H9 (cell line): ENCODE results near the gene MAP3K12. TPM values are rescaled to one million over a fixed set of nuclear protein-coding genes. Genes with fewer than 3 reads are reported as not detected.

Experiments used
- DNase-seq: peaks from one replicate; pipeline ENCODE4 v3.0.0-alpha.2; 2017
- H2AFZ ChIP-seq: one replicate; pipeline ENCODE4 v1.6.1; 2013; ENCODE audit warnings: mild to moderate bottlenecking, low read length, control low read depth, moderate library complexity
- H2AK5ac ChIP-seq: 2 replicates; pipeline ENCODE4 v1.6.1; 2013; ENCODE audit warnings: low read length, control low read depth, mixed read lengths; ENCODE audit not compliant: insufficient read length
- H2BK120ac ChIP-seq: one replicate; pipeline ENCODE4 v1.6.1; 2013; ENCODE audit warnings: low read depth, mild to moderate bottlenecking, low read length, control low read depth, inconsistent platforms; ENCODE audit not compliant: poor library complexity, severe bottlenecking
- H2BK12ac ChIP-seq: 2 replicates; pipeline ENCODE4 v1.6.1; 2013; ENCODE audit warnings: low read length, control low read depth, mixed read lengths, low read depth; ENCODE audit not compliant: insufficient read length
- H2BK15ac ChIP-seq: 2 replicates; pipeline ENCODE4 v1.6.1; 2013; ENCODE audit warnings: low read depth, low read length, control low read depth
- H2BK20ac ChIP-seq: one replicate; pipeline ENCODE4 v1.6.1; 2013; ENCODE audit warnings: low read depth, mild to moderate bottlenecking, low read length, control low read depth, inconsistent platforms; ENCODE audit not compliant: poor library complexity, severe bottlenecking
- H2BK5ac ChIP-seq: 2 replicates; pipeline ENCODE4 v1.6.1; 2013; ENCODE audit warnings: low read length, control low read depth, mixed read lengths; ENCODE audit not compliant: insufficient read length
- H3K14ac ChIP-seq: 2 replicates; pipeline ENCODE4 v1.6.1; 2013; ENCODE audit warnings: low read length, control low read depth; ENCODE audit not compliant: insufficient read depth
- H3K18ac ChIP-seq: 2 replicates; pipeline ENCODE4 v1.6.1; 2013; ENCODE audit warnings: low read depth, mild to moderate bottlenecking, mixed read lengths, low read length, control low read depth; ENCODE audit not compliant: insufficient read length
- H3K23ac ChIP-seq: 2 replicates; pipeline ENCODE4 v1.6.1; 2013; ENCODE audit warnings: low read length, control low read depth, mixed read lengths, low read depth; ENCODE audit not compliant: insufficient read length
- H3K23me2 ChIP-seq: 2 replicates; pipeline ENCODE4 v1.6.1; 2013; ENCODE audit warnings: low read depth, mild to moderate bottlenecking, mixed read lengths, low read length, control low read depth; ENCODE audit not compliant: insufficient read length, poor library complexity, severe bottlenecking
- H3K27ac ChIP-seq: 2 replicates; pipeline ENCODE4 v1.5.1; 2013; ENCODE audit warnings: low read length, control low read depth, mixed read lengths, low read depth; ENCODE audit not compliant: insufficient read length
- H3K27me3 ChIP-seq: 2 replicates; pipeline ENCODE4 v1.6.1; 2013; ENCODE audit warnings: low read length, control low read depth, inconsistent platforms; ENCODE audit not compliant: insufficient read depth
- H3K4ac ChIP-seq: 2 replicates; pipeline ENCODE4 v1.6.1; 2013; ENCODE audit warnings: low read depth, mild to moderate bottlenecking, control low read depth, inconsistent platforms, low read length, moderate library complexity
- H3K4me1 ChIP-seq: 2 replicates; pipeline ENCODE4 v1.6.1; 2013; ENCODE audit warnings: low read length, control low read depth, inconsistent platforms; ENCODE audit not compliant: insufficient read depth
- H3K4me2 ChIP-seq: 2 replicates; pipeline ENCODE4 v1.6.1; 2013; ENCODE audit warnings: low read length, control low read depth, mixed read lengths; ENCODE audit not compliant: insufficient read length, insufficient read depth
- H3K56ac ChIP-seq: 2 replicates; pipeline ENCODE4 v1.6.1; 2013; ENCODE audit warnings: low read depth, mild to moderate bottlenecking, mixed read lengths, low read length, control low read depth; ENCODE audit not compliant: insufficient read length
- H3K79me1 ChIP-seq: 2 replicates; pipeline ENCODE4 v1.6.1; 2013; ENCODE audit warnings: low read depth, mild to moderate bottlenecking, moderate library complexity, low read length, control low read depth, inconsistent platforms; ENCODE audit not compliant: insufficient read depth, poor library complexity, severe bottlenecking
- H3K79me2 ChIP-seq: 2 replicates; pipeline ENCODE4 v1.6.1; 2013; ENCODE audit warnings: low read length, control low read depth, inconsistent platforms; ENCODE audit not compliant: insufficient read depth
- H3K9ac ChIP-seq: 2 replicates; pipeline ENCODE4 v1.6.1; 2013; ENCODE audit warnings: low read length, control low read depth, mixed read lengths; ENCODE audit not compliant: insufficient read length; ENCODE audit errors: extremely low read depth
- H3K9me3 ChIP-seq: one replicate; pipeline ENCODE4 v1.6.1; 2013; ENCODE audit warnings: low read depth, low read length, inconsistent platforms; ENCODE audit not compliant: control insufficient read depth
- H3T11ph ChIP-seq: one replicate; pipeline ENCODE4 v1.6.1; 2013; ENCODE audit warnings: mild to moderate bottlenecking, low read length, control low read depth, inconsistent platforms
- H4K20me1 ChIP-seq: one replicate; pipeline ENCODE4 v1.6.1; 2013; ENCODE audit not compliant: control insufficient read depth, insufficient read length, insufficient read depth
- H4K5ac ChIP-seq: 2 replicates; pipeline ENCODE4 v1.6.1; 2013; ENCODE audit warnings: low read depth, mild to moderate bottlenecking, mixed read lengths, low read length, control low read depth; ENCODE audit not compliant: insufficient read length
- H4K8ac ChIP-seq: replicated peaks from 2 replicates; pipeline ENCODE4 v1.6.1; 2013; ENCODE audit warnings: low read length, control low read depth, mixed read lengths, low read depth; ENCODE audit not compliant: insufficient read length
- H4K91ac ChIP-seq: 2 replicates; pipeline ENCODE4 v1.6.1; 2013; ENCODE audit warnings: low read depth, mild to moderate bottlenecking, moderate library complexity, mixed read lengths, low read length, control low read depth; ENCODE audit not compliant: insufficient read length
- H3K27ac Mint-ChIP-seq, 3 experiments: 2 replicates in 2 of 3; 3 replicates in 1 of 3; pipeline ENCODE4 v1.8.0; 2020 to 2021; ENCODE audit warnings: mixed read lengths in 3 of 3, mild to moderate bottlenecking in 1 of 3, moderate library complexity in 1 of 3
- H3K27me3 Mint-ChIP-seq: 2 replicates; pipeline ENCODE4 v1.8.0; 2021; ENCODE audit warnings: low read depth, mild to moderate bottlenecking, moderate library complexity, mixed read lengths
- H3K36me3 Mint-ChIP-seq, 3 experiments: 2 replicates in 2 of 3; 3 replicates in 1 of 3; pipeline ENCODE4 v1.8.0; 2020 to 2021; ENCODE audit warnings: low read depth in 3 of 3, mixed read lengths in 3 of 3; ENCODE audit not compliant: insufficient read depth in 1 of 3
- H3K4me1 Mint-ChIP-seq, 2 experiments: 2 replicates each; pipeline ENCODE4 v1.8.0; 2020; ENCODE audit warnings: mixed read lengths in 2 of 2
- H3K4me3 Mint-ChIP-seq, 2 experiments: 2 replicates in 1 of 2; 3 replicates in 1 of 2; pipeline ENCODE4 v1.8.0; 2020 to 2021; ENCODE audit warnings: mild to moderate bottlenecking in 2 of 2, mixed read lengths in 2 of 2, moderate library complexity in 1 of 2
- H3K9me3 Mint-ChIP-seq, 2 experiments: 2 replicates in 1 of 2; 3 replicates in 1 of 2; pipeline ENCODE4 v1.8.0; 2020; ENCODE audit warnings: mild to moderate bottlenecking in 2 of 2, mixed read lengths in 2 of 2, moderate library complexity in 1 of 2
- CTCF ChIP-seq: fragments of 200-600 bp; sonication (generic); conservative IDR thresholded peaks from 3 replicates; pipeline ENCODE4 v1.8.0; 2021; ENCODE audit warnings: antibody characterized with exemption, mild to moderate bottlenecking
- WGBS: extraction: QIAGEN DNeasy Blood & Tissue Kit; methylation state at CpG from one replicate; pipeline ENCODE4 v1.1.7; 2013; ENCODE audit warnings: missing lambda C conversion rate, low lambda C conversion rate, mixed read lengths; ENCODE audit not compliant: insufficient read length; ENCODE audit errors: extremely low coverage; 5-methylcytosine and 5-hydroxymethylcytosine counted together
- total RNA-seq: library from RNA; stranded (reverse); gene quantifications from 2 replicates; pipeline ENCODE4 v1.2.1, GENCODE V29; 2021

Gene MAP3K12
- total RNA-seq, 1 experiment from 2014 or later, result 22.3 TPM

GRCh38 chr12:53459097-53459496, 40.2 kb downstream of the MAP3K12 start:
- no peaks in the 10 kb centered on the region for H4K20me1 ChIP-seq
- H2AK5ac ChIP-seq, result no peak overlapping the region
- DNase-seq, result no peak

More at GRCh38 chr12:53459097-53459496, 40.2 kb downstream of the MAP3K12 start:
- no peaks in the 10 kb centered on the region for H3K23me2 ChIP-seq
- H2BK120ac ChIP-seq, result no peak overlapping the region
- 0 out of 7 replicates have a peak overlapping the region, but pooled peaks of 1 of the 3 experiments have one; percentile 14 for H3K27ac Mint-ChIP-seq
- H3K36me3 Mint-ChIP-seq, result peaks cover 79 to 96% (median 94%) of the 10 kb centered on the region in 3 experiments
- no peak overlapping the region for H2AFZ ChIP-seq
- H3K79me1 ChIP-seq, result peaks cover 22% of the 10 kb centered on the region
- H3T11ph ChIP-seq, result no peak overlapping the region
- no peaks in the 10 kb centered on the region for H3K9me3 ChIP-seq
- no peak overlapping the region for H2BK12ac ChIP-seq
- peaks cover 52 to 68% of the 10 kb centered on the region in 2 experiments for H3K4me1 Mint-ChIP-seq
- H3K23ac ChIP-seq, result no peak overlapping the region
- TF ChIP-seq CTCF, result no peak
- no peak overlapping the region; a peak in 1 of 5 replicates for H3K4me3 Mint-ChIP-seq
- no peak overlapping the region for H3K56ac ChIP-seq
- no peak overlapping the region for H3K18ac ChIP-seq
- H3K79me2 ChIP-seq, result peaks cover 11% of the 10 kb centered on the region
- H3K27me3 ChIP-seq, result no peaks in the 10 kb centered on the region
- H4K5ac ChIP-seq, result no peak overlapping the region
- H3K27ac ChIP-seq, result no peak overlapping the region
- H3K4me1 ChIP-seq, result no peaks in the 10 kb centered on the region
- H3K14ac ChIP-seq, result no peak overlapping the region
- H3K4ac ChIP-seq, result no peak overlapping the region
- no peaks in the 10 kb centered on the region for H3K27me3 Mint-ChIP-seq
- no peak overlapping the region for H2BK15ac ChIP-seq
- no peak overlapping the region for H2BK5ac ChIP-seq
- no CpG with 5 or more reads among the region's 4 CpGs for WGBS
- H4K8ac ChIP-seq, result no peak overlapping the region
- H3K9ac ChIP-seq, result no peak overlapping the region
- no peak overlapping the region for H2BK20ac ChIP-seq
- H3K9me3 Mint-ChIP-seq, result no peaks in the 10 kb centered on the region; a peak in 1 of 5 replicates
- H3K4me2 ChIP-seq, result no peak overlapping the region
- no peak overlapping the region for H4K91ac ChIP-seq
